ENCODE measurements around the gene IL19. TPM values are rescaled to one million over a fixed set of nuclear protein-coding genes. Genes with fewer than 3 reads are reported as not detected.

The IL19 gene
- total RNA-seq, 1 donor from 2014 or later = not detected

GRCh38 chr1:206779638-206780037 lies 9.1 kb downstream of the IL19 start:
- H3K4me3 Mint-ChIP-seq = no peak overlapping the region
- no peaks in the 10 kb centered on the region for H3K9me3 Mint-ChIP-seq
- H3K27me3 Mint-ChIP-seq = no peaks in the 10 kb centered on the region

GRCh38 chr1:206782448-206782847 lies 11.9 kb downstream of the IL19 start:
- Mint-ChIP-seq H3K27ac (no peak overlapping the region), H3K27me3 (peaks cover 12% of the 10 kb centered on the region), H3K4me1 (ENCODE audit: unreplicated experiment) (no peaks in the 10 kb centered on the region), H3K9me3 (no peaks in the 10 kb centered on the region), H3K4me3 (no peak overlapping the region), H3K36me3 (no peaks in the 10 kb centered on the region)
- no peak for TF ChIP-seq CTCF (conservative IDR thresholded peaks at IDR 0.05)
- DNase-seq (ENCODE audit: extremely low spot score, unreplicated experiment) = no peak

More at GRCh38 chr1:206779638-206780037, 9.1 kb downstream of the IL19 start:
- no peaks in the 10 kb centered on the region for H3K4me1 Mint-ChIP-seq (ENCODE audit: unreplicated experiment)
- H3K27ac Mint-ChIP-seq = no peak overlapping the region
- no peak for DNase-seq (ENCODE audit: extremely low spot score, unreplicated experiment)
- TF ChIP-seq CTCF (conservative IDR thresholded peaks at IDR 0.05) = no peak
- H3K36me3 Mint-ChIP-seq = no peaks in the 10 kb centered on the region

- H3K36me3 Mint-ChIP-seq = no peaks in the 10 kb centered on the region
- TF ChIP-seq CTCF (conservative IDR thresholded peaks at IDR 0.05) = no peak
- peaks cover 15% of the 10 kb centered on the region for H3K27me3 Mint-ChIP-seq
- H3K4me3 Mint-ChIP-seq = no peak overlapping the region
- H3K9me3 Mint-ChIP-seq = no peaks in the 10 kb centered on the region
- H3K4me1 Mint-ChIP-seq (ENCODE audit: unreplicated experiment) = no peaks in the 10 kb centered on the region
- H3K27ac Mint-ChIP-seq = no peak overlapping the region
- DNase-seq (ENCODE audit: extremely low spot score, unreplicated experiment) = no peak
Measured at GRCh38 chr1:206783506-206783905, 12.9 kb downstream of the IL19 start.

GRCh38 chr1:206784471-206784903 lies 13.9 kb downstream of the IL19 start:
- Mint-ChIP-seq H3K36me3 (no peaks in the 10 kb centered on the region), H3K27ac (no peak overlapping the region), H3K4me1 (ENCODE audit: unreplicated experiment) (no peaks in the 10 kb centered on the region), H3K9me3 (no peaks in the 10 kb centered on the region), H3K4me3 (no peak overlapping the region), H3K27me3 (peaks cover 15% of the 10 kb centered on the region)
- no peak for TF ChIP-seq CTCF (conservative IDR thresholded peaks at IDR 0.05)
- no peak for DNase-seq (ENCODE audit: extremely low spot score, unreplicated experiment)

- H3K36me3 Mint-ChIP-seq = no peaks in the 10 kb centered on the region
- H3K27me3 Mint-ChIP-seq = peaks cover 15% of the 10 kb centered on the region
- no peaks in the 10 kb centered on the region for H3K9me3 Mint-ChIP-seq
- H3K27ac Mint-ChIP-seq = no peak overlapping the region
- TF ChIP-seq CTCF (conservative IDR thresholded peaks at IDR 0.05) = no peak
- no peaks in the 10 kb centered on the region for H3K4me1 Mint-ChIP-seq (ENCODE audit: unreplicated experiment)
- DNase-seq (ENCODE audit: extremely low spot score, unreplicated experiment) = no peak
- H3K4me3 Mint-ChIP-seq = no peak overlapping the region
Measured at GRCh38 chr1:206785182-206785765, 14.7 kb downstream of the IL19 start.
